Measurements from ENCODE around the gene FAM135A.

- TF ChIP-seq, protein P1, sequence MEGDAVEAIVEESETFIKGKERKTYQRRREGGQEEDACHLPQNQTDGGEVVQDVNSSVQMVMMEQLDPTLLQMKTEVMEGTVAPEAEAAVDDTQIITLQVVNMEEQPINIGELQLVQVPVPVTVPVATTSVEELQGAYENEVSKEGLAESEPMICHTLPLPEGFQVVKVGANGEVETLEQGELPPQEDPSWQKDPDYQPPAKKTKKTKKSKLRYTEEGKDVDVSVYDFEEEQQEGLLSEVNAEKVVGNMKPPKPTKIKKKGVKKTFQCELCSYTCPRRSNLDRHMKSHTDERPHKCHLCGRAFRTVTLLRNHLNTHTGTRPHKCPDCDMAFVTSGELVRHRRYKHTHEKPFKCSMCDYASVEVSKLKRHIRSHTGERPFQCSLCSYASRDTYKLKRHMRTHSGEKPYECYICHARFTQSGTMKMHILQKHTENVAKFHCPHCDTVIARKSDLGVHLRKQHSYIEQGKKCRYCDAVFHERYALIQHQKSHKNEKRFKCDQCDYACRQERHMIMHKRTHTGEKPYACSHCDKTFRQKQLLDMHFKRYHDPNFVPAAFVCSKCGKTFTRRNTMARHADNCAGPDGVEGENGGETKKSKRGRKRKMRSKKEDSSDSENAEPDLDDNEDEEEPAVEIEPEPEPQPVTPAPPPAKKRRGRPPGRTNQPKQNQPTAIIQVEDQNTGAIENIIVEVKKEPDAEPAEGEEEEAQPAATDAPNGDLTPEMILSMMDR (IDR thresholded peaks at IDR 0.05): no peak
- TF ChIP-seq EZH2 (IDR thresholded peaks at IDR 0.05; ENCODE audit: borderline replicate concordance, insufficient read depth, low read depth, low read length, poor library complexity, severe bottlenecking): no peak
These were observed 2.4 kb downstream of the FAM135A start for GRCh38 chr6:70415660-70416059.

All from B cell (primary cell).